ENCODE measurements around the gene ANAPC2.

- no peak for TF ChIP-seq CTCF (IDR thresholded peaks at IDR 0.05 in 8 of 11, conservative IDR thresholded peaks at IDR 0.05 in 3 of 11)
- TF ChIP-seq POLR2A (IDR thresholded peaks at IDR 0.05): no peak
- TF ChIP-seq POLR2AphosphoS5 (IDR thresholded peaks at IDR 0.05): no peak
These were observed 1.2 kb upstream of the ANAPC2 start for GRCh38 chr9:137189297-137190295.

Measured in spleen (tissue), 7 donors.